COLO668 (cell line): Measurements from ENCODE around the gene INTS7.
"Not testable (repeated sequence)": the region's sequence is repeated elsewhere in the genome, so short reads cannot be mapped to it uniquely, and the experiment has no call there.

Source experiments
- DNase-seq: peaks from one replicate; lab custom pipeline; 2025; ENCODE audit not compliant: unreplicated experiment; lab: John Stamatoyannopoulos, UW

INTS7 gene

DNA sequence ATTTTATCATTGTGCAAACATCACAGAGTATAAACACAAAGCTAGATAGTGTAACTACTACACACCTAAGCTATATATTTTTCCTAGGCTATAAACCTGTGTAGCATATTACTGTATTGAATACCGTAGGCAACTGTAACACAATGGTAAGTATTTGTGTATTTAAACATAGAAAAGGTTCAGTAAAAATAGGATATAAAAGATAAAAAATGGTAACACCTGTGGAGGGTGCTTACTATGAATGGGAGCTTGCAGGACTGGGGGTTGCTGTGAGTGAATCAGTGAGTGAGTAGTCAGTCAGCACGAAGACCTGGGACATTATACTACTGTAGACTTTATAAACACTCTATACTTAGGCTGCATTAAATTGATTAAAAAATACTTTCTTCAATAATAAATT, 4.3 kb upstream of the INTS7 start:
- no peak for DNase-seq

DNA sequence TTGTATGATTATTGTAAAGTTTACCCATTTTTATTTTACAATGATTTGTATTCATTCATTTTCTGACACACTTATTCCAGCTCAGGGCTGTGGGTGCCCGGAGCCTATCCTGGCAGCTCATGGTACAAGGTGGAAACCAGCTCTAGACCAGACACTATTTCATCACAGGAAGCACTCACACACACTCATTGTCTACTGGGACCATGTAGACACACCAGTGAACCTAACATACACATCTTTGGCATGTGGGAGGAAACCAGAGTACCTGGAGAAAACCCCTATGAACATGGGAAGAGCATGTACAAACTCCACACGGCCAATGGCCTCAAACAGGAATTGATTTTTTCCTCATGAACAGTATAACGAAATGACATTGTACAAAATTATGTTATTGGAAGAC, 2.5 kb upstream of the INTS7 start:
- DNase-seq, result no peak

DNA sequence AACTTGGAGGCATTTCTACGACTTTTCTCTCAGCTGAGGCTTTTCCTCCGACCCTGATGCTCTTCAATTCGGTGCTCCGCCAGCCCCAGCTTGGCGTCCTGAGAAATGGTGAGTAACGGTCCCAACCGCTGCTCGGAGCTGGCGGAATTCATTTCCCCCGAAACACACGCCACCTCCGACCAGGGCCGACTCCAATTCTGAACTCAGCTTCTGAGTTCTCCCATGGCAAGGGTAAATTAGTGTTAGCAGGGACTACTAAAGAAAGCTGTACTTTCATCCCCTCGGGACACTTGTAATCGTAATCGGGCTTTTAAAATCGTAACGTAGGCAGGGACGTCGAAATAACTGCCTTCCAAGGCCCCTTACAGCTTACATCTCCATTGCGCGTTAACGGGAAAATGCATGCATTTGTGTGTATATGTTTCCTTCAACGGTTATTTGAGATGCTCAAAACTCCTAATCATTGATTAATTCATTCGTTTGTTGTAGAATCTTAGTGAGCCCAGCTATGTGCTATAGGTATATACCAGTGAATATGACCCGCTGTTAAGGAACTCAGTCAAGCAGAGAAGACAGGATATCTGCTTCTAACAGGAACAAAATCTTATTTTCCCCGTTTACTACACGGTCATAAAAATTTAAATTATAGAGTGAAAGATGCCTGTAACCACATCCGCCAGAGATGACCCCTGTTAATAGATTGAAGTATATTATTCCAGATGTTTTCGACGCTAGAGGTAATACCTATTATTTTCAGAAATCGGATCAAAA, 663 bp upstream of the INTS7 start:
- no peak for DNase-seq

GRCh38 chr1:212034516-212035122, 738 bp downstream of the INTS7 start:
- peak; percentile 48 for DNase-seq

GRCh38 chr1:212030936-212031528, 4.3 kb downstream of the INTS7 start:
- DNase-seq, result no peak

DNA sequence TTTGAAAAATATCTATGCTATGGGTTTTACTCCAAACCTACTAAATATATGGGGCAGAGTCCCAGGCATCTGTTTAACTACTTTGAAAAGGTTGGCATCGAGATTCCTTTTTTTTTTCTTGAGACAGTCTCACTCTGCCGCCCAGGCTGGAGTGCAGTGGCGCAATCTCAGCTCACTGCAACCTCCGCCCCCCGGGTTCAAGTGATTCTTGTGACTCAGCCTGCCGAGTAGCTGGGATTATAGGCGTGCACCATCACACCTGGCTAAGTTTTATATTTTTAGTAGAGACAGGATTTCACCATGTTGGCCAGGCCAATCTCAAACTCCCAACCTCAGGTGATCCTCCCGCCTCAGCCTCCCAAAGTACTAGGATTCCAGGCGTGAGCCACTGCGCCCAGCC, 7.6 kb downstream of the INTS7 start:
- DNase-seq, result not testable (repeated sequence)

DNA sequence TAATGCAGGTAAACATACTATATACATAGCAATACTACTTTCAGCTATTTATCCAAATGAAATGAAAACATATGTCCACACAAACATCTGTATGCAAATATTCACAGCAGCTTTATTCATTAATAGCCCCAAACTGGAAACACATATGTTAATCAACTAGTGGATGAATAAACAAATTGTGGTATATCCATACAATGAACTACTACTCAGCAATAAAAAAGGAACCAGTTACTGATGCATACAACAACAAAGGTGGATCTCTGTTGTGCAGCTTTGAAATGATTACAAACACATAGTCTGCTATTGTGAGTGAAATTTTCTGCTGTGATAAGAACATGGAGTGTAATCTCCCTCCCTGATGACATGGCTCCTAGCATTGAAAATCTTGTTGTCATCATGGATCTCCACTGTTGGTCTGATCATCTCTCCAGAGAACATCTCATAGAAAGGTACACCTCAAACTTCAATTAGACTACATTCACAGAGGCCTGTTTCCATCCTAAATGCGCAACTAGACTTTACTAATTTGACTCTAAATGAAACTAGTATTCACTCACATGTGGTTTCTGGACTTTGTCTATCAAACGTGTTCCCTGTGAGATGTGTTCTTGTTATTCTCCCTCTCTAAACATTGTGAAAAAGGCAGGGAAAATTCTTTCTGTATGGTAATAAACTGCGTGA, 10.7 kb downstream of the INTS7 start:
- no peak for DNase-seq

GRCh38 chr1:212022908-212023307, 12.4 kb downstream of the INTS7 start:
- not testable (repeated sequence) for DNase-seq

GRCh38 chr1:212021563-212021962, 13.8 kb downstream of the INTS7 start:
- DNase-seq, result no peak

GRCh38 chr1:212020975-212021374, 14.4 kb downstream of the INTS7 start:
- DNase-seq, result no peak

GRCh38 chr1:212013672-212014071, 21.7 kb downstream of the INTS7 start:
- DNase-seq, result no peak

- peak; percentile 72 for DNase-seq
Observed at GRCh38 chr1:212012034-212012740, 23.2 kb downstream of the INTS7 start.

GRCh38 chr1:212010004-212010403, 25.4 kb downstream of the INTS7 start:
- no peak for DNase-seq

GRCh38 chr1:212009561-212009960, 25.8 kb downstream of the INTS7 start:
- DNase-seq, result no peak

DNA sequence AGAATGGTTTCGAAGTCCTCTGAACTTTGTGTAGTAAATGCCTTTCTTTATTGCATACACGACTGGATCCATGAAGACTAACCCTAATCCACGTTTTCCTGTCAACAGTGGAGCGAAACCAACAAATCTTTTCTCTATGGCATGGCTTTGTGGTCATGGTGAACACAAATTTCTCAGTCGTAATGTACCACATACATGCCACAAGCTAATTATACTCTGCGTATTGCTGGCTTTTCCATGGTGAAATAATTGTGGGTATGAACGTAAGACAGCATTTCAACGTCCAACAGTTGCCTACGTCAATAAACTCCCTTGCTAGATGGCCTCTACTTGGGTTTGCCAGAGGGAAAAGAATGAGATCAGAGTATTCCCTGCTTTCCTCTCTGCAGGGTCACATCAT, 27.5 kb downstream of the INTS7 start:
- DNase-seq, result no peak

DNA sequence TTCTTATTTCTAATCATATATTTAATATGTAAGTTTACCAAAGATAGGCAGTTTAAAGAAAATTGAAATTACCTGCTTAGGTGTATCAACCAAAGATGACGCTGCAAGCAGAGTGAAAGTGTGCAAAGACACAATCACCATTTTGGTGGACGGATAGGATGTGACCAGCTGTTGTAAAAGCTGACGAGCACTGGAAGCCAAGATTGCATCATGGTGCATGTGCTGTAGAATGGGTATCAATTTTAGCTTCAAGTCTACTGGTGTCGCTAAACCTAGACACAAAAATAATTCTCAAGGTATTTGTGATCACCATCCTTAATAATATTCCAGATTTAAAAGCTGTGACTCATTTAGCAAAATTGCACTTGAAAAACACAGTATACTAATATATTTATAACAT, 28.2 kb downstream of the INTS7 start:
- no peak for DNase-seq

DNA sequence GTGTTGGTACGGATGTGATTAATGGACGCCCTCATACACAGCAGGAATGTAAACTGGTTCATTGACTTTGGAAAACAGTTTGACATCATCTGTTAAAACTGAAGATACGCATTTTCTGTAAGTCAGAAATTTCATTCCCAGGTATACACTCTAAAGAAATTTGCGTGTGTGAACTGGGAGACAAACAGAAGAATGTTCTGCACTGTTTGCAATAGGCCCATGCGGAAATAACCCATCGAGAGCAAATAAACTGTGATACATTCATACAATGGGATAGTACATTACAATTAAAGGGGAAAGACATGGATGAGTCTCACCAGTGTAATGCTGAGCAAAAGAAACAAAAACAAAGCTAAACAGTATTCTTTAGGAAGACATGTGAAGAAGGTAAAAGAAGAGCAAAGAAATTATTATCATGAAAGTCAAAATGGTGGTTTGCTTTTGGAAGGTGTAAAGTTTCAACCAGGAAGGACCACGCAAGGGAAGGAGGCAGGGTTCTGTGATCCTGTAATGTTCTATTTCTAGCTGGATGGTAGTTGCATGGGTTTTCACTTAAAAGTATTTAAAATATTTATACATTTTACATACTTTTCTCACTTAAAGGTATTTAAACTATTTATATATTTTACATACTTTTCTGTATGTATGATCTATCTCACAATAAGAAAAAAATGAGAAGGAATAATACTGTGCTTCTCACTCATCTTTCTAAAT, 30.3 kb downstream of the INTS7 start:
- DNase-seq, result no peak

DNA sequence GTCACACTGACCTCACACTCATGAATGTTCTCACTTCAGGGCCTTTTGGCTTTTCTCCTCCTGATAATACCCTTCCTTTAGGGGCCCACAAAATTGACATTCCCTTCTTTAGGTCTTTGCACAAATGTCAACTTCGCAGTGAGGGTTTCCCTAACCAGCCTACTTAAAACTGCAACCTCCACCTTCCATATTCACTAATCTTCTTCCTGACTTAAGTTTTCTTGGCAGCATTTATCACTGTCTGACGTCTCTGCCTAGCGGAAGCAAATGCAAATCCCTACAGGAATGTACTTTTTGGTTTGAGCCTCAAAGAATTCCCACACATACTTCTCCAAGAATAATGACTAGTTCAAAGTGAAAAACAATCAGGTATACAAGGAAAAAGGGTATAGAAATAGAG, 32.8 kb downstream of the INTS7 start:
- no peak for DNase-seq

DNA sequence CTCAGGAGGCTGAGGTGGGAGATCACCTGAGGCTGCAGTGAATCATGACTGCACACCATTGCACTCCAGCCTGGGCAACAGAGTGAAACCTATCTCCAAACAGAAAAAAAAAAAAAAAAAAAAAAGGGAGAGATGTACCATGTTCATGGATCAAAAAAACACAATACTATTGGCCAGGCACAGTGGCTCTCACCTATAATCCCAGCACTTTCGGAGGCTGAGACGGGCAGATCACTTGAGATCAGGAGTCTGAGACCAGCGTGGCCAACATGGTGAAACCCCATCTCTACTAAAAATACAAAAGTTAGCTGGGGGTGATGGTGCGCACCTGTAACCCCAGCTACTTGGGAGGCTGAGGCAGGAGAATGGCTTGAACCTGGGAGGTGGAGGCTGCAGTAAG, 37.9 kb downstream of the INTS7 start:
- DNase-seq, result not testable (repeated sequence)

DNA sequence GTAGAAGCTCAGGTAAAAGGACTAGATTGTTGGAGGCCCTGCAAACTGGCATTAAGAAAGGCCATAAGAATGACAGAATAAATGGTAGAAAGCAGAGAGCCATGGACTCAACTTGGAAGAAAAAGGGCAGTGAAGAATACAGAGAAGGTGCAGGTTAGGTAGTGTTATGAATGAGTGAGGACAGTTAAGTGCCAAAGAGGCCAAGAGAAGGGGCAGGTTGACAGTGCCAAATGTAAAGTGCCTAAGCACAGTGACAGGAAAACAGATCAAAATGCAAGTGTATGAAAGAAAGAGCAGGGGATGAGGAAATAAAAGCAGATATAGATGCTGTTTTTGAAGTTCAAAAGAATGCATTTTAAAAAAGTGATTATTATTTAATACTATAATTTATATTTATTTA, 43.7 kb downstream of the INTS7 start:
- DNase-seq, result no peak
